GM18508 (cell line): ENCODE data around the gene PISD.

Experiments
- ATAC-seq: cut with Tn5 transposase; IDR thresholded peaks from one replicate; pipeline ENCODE4 v1.9.1; 2021; ENCODE audit warnings: moderate number of reproducible peaks; ENCODE audit not compliant: insufficient read depth, unreplicated experiment

Gene PISD

GRCh38 chr22:31627223-31627731 lies 34.7 kb downstream of the PISD start:
- no peak for ATAC-seq

- no peak for ATAC-seq
These were observed 35.4 kb downstream of the PISD start for GRCh38 chr22:31626427-31627150.

- no peak for ATAC-seq
These were observed 36.2 kb downstream of the PISD start for GRCh38 chr22:31625661-31626426.

GRCh38 chr22:31625257-31625640 lies 36.8 kb downstream of the PISD start:
- no peak for ATAC-seq

- no peak for ATAC-seq
These were observed 38.3 kb downstream of the PISD start for GRCh38 chr22:31623592-31624304.

GRCh38 chr22:31622980-31623379 lies 39.0 kb downstream of the PISD start:
- ATAC-seq, result no peak

- no peak for ATAC-seq
These were observed 40.4 kb downstream of the PISD start for GRCh38 chr22:31621507-31622124.

GRCh38 chr22:31620756-31621480 lies 41.1 kb downstream of the PISD start:
- no peak for ATAC-seq

- ATAC-seq, result no peak
These were observed 42.3 kb downstream of the PISD start for GRCh38 chr22:31619611-31620300.

GRCh38 chr22:31618471-31619176 lies 43.4 kb downstream of the PISD start:
- ATAC-seq, result no peak

- no peak for ATAC-seq
These were observed 44.0 kb downstream of the PISD start for GRCh38 chr22:31618057-31618456.

GRCh38 chr22:31616315-31616980 lies 45.6 kb downstream of the PISD start:
- no peak for ATAC-seq

GRCh38 chr22:31615940-31616314 lies 46.1 kb downstream of the PISD start:
- no peak for ATAC-seq

GRCh38 chr22:31615491-31615860 lies 46.5 kb downstream of the PISD start:
- ATAC-seq, result no peak

GRCh38 chr22:31614781-31615490 lies 47.1 kb downstream of the PISD start:
- ATAC-seq, result no peak

- ATAC-seq, result no peak
These were observed 48.1 kb downstream of the PISD start for GRCh38 chr22:31613904-31614296.

GRCh38 chr22:31613286-31613903 lies 48.6 kb downstream of the PISD start:
- no peak for ATAC-seq
